Measurements from ENCODE around the gene NECTIN1. TPM values are rescaled to one million over a fixed set of nuclear protein-coding genes. Genes with fewer than 3 reads are reported as not detected.

The NECTIN1 gene
- total RNA-seq, 1 experiment from 2014 or later = 23.8 TPM

GRCh38 chr11:119622454-119623143 lies 106.4 kb downstream of the NECTIN1 start:
- no peaks in the 10 kb centered on the region for H4K20me1 ChIP-seq (ENCODE audit: insufficient read depth)
- ChIA-PET RAD21 (ENCODE audit: low non-redundant PET in 1 of 2, low total read pairs in 2 of 2, uncharacterized antibody in 2 of 2, unreplicated experiment in 2 of 2) (no interaction called here), CTCF (interaction anchor here (0.6 to 1.2 kb wide), 2 partner anchors 34 to 135 kb away, joined by 3 to 5 read pairs; no protein-coding TSS in a partner anchor), POLR2A (no interaction called here)
- intact Hi-C loops (cut with micrococcal nuclease) = no loop called here
- no peaks in the 10 kb centered on the region for H3K36me3 ChIP-seq (ENCODE audit: control insufficient read depth in 1 of 2, insufficient read depth in 2 of 2, low read length in 2 of 2)
- H3K79me2 ChIP-seq (ENCODE audit: insufficient read depth, low read length) = no peaks in the 10 kb centered on the region
- H3K9me3 ChIP-seq (ENCODE audit: control insufficient read depth in 1 of 2, insufficient read depth in 1 of 2, low read depth in 1 of 2, low read length in 2 of 2) = no peaks in the 10 kb centered on the region
- no peak overlapping the region for H3K9ac ChIP-seq (ENCODE audit: low read length)
- H3K27ac ChIP-seq (ENCODE audit: low read depth, low read length) = no peak overlapping the region
- no TSS peak for BruUV-seq (replicated peaks)
- no peaks in the 10 kb centered on the region; a peak in 1 of 4 replicates for H3K4me1 ChIP-seq (ENCODE audit: control insufficient read depth in 1 of 2, insufficient read depth in 2 of 2, low read length in 2 of 2)
- H3K4me3 ChIP-seq (replicated peaks in 1 of 2; ENCODE audit: low read depth in 1 of 2, low read length in 2 of 2) = no peak overlapping the region
- no peak for DNase-seq (ENCODE audit: low read depth, low spot score)
- H2AFZ ChIP-seq (ENCODE audit: low read depth, low read length, poor library complexity, severe bottlenecking) = no peak overlapping the region
- H3K9me2 ChIP-seq (ENCODE audit: insufficient read depth) = no peaks in the 10 kb centered on the region
- no peak for TF ChIP-seq SP1 (IDR thresholded peaks at IDR 0.05; ENCODE audit: low read depth)
- TF ChIP-seq CTCF (IDR thresholded peaks at IDR 0.05 in 2 of 3, conservative IDR thresholded peaks at IDR 0.05 in 1 of 3; ENCODE audit: borderline replicate concordance in 1 of 3, insufficient read depth in 1 of 3, low read depth in 2 of 3, low read length in 2 of 3) = no peak
- TF ChIP-seq YY1 (IDR thresholded peaks at IDR 0.05; ENCODE audit: extremely low read depth, insufficient replicate concordance, low read depth, low read length) = no peak
- TF ChIP-seq TCF7L2 (IDR thresholded peaks at IDR 0.05; ENCODE audit: borderline replicate concordance, extremely low read depth, insufficient read depth, insufficient read length) = no peak
- no peak for TF ChIP-seq MAX (IDR thresholded peaks at IDR 0.05)
- no peak for TF ChIP-seq CBX3 (IDR thresholded peaks at IDR 0.05; ENCODE audit: low read depth)
- no peak overlapping the region for H3K4me2 ChIP-seq (ENCODE audit: low read length)
- ATAC-seq = no peak
- H3K27me3 ChIP-seq (ENCODE audit: insufficient read depth, low read length) = no peaks in the 10 kb centered on the region

Measured in HCT116 (cell line).